HG03139 (cell line): ENCODE data around the gene SETD1B.

Experiments
- ATAC-seq: cut with Tn5 transposase; IDR thresholded peaks from one replicate; pipeline ENCODE4 v1.9.1; 2021; ENCODE audit not compliant: unreplicated experiment

SETD1B gene

DNA sequence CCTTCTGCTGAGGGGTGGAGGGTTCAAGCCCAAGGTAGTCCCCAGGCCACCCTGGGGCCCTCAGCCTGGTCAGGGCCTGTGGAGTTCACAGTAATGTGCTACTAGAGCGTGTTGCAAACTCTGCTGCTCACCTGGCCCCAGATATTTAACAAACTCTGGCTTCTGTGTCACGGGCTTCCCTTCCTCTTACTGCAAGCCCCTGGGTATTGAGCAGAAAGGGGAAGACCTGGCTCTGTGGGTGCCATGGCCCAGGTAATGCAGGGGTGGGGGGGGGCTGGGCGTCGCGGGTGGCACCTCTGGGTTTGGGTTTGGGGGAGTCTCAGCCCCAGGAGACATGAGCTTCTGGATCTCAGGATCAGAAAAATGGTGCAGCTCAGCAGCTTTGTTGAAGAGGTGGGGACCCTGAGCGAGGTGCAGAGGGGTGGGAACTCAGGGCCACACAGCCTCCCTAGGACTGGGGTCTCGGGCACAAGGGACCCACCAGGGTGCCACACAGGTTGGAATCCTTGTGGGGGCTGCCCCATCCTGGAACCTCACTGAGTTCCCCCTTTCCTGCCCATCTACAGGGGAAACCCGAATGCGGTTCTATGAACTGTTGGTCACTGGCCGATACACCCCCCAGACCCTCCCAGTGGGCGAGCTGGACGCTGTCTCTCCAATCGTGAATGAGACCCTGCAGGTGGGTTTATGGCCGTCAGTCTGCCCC is 4.0 kb downstream of the SETD1B start:
- no peak for ATAC-seq

GRCh38 chr12:121808623-121809022 is 4.8 kb downstream of the SETD1B start:
- no peak for ATAC-seq

GRCh38 chr12:121809712-121810116 is 5.9 kb downstream of the SETD1B start:
- ATAC-seq: no peak

DNA sequence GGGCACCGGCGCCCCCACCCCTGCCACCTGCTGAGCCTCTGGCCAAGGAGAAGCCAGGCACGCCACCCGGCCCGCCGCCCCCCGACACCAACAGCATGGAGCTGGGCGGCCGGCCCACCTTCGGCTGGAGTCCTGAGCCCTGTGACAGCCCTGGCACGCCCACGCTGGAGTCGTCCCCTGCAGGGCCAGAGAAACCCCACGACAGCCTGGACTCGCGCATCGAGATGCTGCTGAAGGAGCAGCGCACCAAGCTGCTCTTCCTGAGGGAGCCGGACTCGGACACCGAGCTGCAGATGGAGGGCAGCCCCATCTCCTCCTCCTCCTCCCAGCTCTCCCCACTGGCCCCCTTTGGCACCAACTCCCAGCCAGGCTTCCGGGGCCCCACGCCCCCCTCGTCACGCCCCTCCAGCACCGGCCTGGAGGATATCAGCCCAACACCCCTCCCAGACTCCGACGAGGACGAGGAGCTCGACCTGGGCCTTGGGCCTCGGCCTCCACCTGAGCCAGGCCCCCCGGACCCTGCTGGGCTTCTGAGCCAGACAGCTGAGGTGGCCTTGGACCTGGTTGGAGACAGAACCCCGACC is 6.5 kb downstream of the SETD1B start:
- ATAC-seq: no peak

- no peak for ATAC-seq
Observed at GRCh38 chr12:121810833-121811433, 7.1 kb downstream of the SETD1B start.

- no peak for ATAC-seq
Observed at GRCh38 chr12:121811434-121812319, 7.9 kb downstream of the SETD1B start.

- ATAC-seq: no peak
Observed at GRCh38 chr12:121812320-121812871, 8.6 kb downstream of the SETD1B start.

GRCh38 chr12:121812921-121813896 is 9.4 kb downstream of the SETD1B start:
- no peak for ATAC-seq

- no peak for ATAC-seq
Observed at GRCh38 chr12:121813951-121814350, 10.1 kb downstream of the SETD1B start.

DNA sequence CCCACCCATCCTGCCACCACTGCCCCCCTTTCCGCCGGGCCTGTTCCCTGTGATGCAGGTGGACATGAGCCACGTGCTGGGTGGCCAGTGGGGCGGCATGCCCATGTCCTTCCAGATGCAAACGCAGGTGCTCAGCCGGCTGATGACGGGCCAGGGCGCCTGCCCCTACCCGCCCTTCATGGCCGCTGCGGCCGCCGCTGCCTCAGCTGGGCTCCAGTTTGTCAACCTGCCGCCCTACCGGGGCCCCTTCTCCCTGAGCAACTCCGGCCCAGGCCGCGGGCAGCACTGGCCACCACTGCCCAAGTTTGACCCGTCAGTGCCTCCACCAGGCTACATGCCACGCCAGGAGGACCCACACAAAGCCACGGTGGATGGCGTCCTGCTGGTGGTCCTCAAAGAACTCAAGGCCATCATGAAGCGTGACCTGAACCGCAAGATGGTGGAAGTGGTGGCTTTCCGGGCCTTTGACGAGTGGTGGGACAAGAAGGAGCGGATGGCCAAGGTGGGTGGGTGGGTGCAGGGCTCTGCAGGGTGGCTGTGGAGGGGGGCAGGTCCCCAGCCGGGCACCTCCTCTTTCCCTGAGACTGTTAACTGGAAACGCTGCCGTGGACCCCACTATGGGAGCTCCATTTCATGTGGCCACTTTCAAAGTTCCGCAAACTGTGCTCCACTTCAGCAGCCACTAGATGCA is 10.8 kb downstream of the SETD1B start:
- ATAC-seq: no peak

DNA sequence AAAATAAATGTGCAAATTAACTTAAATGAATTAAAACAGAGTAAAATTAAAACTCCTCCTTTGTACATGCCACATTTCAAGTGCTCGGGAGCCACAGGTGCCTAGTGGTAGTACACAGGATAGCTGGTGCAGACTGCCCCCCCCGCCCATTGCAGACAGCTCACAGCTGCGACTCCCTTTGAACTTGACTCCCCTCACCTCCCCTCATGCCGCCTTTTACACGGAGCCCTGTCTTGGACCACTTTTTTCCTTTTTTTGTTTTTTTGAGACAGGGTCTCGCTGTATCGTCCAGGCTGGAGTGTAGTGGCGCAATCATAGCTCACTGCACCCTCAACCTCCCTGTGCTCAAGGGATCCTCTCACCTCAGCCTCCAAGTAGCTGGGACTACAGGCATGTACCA is 11.5 kb downstream of the SETD1B start:
- ATAC-seq: no peak

- ATAC-seq: no peak
Observed at GRCh38 chr12:121816925-121817647, 13.3 kb downstream of the SETD1B start.

DNA sequence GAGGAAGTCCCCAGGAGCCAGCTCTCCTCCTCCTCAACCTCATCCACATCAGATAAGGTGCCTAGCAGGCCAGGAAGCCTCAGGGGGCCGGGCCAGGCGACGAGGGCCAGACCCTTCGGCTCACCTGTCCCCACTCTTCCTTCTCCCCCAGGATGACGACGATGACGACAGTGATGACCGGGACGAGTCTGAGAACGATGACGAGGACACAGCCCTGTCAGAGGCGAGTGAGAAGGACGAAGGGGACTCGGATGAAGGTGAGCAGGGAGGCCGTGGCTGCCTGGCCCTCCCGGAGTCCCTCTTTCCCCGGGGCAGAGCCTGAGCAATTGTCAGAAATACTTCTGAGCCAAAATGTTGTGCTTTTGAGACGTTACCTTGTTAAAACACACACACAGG is 13.8 kb downstream of the SETD1B start:
- no peak for ATAC-seq

GRCh38 chr12:121819212-121819949 is 15.6 kb downstream of the SETD1B start:
- ATAC-seq: no peak

DNA sequence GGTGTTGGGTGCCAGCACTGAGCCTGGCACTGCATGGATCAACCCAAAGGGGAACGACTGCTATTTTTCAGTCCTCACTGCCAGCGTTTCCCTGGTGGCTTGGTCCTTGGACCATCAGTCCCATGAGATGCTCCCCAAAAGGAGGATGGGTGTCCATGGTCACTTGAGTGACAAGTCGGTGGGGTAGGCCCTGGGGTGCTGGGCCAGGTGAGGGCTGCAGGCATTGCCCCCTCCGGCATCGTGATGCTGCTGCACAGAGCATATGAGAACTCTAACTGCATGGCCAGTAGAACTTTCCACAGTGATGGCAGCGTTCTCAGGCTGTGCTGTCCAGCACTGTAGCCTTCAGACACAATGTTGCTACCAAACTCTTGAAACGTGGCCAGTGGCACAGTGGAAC is 16.2 kb downstream of the SETD1B start:
- ATAC-seq: no peak

DNA sequence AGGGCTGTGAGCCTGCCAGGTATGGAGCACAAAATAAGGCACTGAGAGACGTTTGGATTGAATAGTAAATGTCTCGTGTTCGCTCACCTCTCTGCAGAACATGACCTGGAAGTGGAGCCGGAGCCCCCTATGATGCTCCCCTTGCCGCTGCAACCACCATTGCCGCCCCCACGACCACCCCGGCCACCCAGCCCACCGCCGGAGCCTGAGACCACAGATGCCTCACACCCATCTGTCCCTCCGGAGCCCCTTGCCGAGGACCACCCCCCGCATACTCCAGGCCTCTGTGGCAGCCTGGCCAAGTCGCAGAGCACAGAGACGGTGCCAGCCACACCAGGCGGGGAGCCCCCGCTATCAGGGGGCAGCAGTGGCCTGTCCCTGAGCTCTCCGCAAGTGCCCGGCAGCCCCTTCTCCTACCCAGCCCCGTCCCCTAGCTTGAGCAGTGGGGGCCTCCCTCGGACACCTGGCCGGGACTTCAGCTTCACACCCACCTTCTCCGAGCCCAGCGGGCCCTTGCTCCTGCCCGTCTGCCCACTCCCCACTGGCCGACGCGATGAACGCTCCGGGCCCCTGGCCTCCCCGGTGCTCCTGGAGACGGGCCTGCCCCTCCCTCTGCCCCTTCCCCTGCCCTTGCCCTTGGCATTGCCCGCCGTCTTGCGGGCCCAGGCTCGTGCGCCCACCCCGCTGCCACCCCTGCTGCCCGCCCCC is 18.7 kb downstream of the SETD1B start:
- no peak for ATAC-seq

DNA sequence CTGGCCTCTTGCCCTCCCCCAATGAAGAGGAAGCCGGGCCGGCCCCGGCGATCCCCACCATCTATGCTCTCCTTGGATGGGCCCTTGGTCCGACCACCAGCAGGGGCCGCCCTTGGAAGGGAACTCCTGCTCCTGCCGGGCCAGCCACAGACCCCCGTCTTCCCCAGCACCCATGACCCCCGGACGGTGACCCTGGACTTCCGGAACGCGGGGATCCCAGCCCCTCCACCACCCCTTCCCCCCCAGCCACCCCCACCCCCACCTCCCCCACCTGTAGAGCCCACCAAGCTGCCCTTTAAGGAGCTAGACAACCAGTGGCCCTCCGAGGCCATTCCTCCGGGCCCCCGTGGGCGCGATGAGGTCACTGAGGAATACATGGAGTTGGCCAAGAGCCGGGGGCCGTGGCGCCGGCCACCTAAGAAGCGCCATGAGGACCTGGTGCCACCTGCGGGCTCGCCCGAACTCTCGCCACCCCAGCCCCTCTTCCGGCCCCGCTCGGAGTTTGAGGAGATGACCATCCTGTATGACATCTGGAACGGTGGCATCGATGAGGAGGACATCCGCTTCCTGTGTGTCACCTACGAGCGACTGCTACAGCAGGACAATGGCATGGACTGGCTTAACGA is 19.4 kb downstream of the SETD1B start:
- no peak for ATAC-seq
